GM18868 (cell line): ENCODE data around the gene BACH2.
"Not testable (repeated sequence)": the region's sequence is repeated elsewhere in the genome, so short reads cannot be mapped to it uniquely, and the experiment has no call there.

ENCODE experiments used
- ATAC-seq: cut with Tn5 transposase; IDR thresholded peaks from one replicate; pipeline ENCODE4 v1.9.1; 2021; ENCODE audit warnings: mild to moderate bottlenecking, moderate library complexity; ENCODE audit not compliant: unreplicated experiment

The BACH2 gene

DNA sequence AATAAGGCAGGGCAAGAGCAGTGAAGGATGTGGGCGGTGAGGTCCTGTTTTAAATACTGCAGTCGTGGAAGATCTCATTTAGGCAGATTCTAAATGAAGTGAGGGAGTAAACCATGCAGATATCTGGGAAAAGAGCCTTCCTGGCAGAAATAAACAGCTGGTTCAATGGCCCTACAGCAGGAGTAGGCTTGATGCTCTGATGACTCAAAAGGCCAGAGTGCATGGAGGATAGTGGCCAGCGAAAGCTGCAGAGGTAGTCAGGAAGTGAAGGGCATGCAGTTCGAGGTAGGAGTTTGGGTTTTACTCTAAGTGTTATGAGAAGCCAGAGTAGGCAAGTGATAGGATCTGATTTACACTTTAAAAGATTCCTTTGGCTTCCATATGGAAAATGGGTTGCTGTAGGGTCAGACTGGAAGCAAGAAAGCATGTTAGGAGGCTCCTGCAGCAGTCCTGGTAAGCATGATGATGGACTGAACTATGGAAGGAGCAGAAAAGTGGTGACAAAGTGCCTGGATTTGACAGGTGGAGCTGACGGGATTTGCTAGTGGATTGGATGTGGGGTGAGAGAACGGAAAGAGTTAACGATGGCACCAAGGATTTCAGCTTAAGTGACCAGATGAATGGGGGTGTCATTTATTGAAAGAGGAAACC lies 252.3 kb downstream of the BACH2 start:
- ATAC-seq = no peak

DNA sequence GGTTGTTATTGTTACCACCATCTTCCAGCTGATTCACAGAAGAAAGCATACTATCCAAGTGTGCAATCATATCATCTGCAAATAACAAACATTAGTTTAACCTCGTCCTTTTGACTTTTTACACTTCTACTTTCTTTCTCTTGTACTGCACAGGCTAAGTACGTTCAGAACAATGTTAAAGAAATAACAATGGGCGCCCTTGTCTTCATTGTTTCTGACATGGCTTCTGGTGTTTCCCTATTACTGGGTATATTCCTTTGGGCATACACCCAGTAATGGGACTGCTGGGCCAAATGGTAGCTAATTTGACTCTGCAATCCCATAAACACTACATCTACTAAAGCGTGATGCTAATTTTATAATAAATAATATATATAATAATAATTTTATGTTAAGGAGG lies 255.7 kb downstream of the BACH2 start:
- no peak for ATAC-seq

DNA sequence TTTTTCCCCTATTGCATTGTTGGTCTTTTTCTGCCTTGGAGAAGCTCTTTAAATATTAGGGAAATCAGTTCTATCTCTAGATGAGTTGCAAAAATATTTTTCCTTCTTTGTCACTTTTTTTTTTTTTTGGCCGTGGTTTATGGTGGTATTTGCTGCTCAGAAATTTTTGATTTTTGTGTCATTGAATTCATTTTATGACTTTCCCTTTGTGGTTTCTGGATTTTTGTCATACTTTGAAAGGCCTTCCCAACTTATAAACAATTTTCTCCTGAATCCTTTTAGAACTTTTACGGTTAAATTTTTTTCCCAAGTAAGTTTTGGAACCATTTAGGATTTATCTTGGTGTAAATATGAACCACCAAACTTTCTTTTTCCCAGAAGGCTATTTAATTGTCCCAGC lies 256.7 kb downstream of the BACH2 start:
- ATAC-seq = no peak

DNA sequence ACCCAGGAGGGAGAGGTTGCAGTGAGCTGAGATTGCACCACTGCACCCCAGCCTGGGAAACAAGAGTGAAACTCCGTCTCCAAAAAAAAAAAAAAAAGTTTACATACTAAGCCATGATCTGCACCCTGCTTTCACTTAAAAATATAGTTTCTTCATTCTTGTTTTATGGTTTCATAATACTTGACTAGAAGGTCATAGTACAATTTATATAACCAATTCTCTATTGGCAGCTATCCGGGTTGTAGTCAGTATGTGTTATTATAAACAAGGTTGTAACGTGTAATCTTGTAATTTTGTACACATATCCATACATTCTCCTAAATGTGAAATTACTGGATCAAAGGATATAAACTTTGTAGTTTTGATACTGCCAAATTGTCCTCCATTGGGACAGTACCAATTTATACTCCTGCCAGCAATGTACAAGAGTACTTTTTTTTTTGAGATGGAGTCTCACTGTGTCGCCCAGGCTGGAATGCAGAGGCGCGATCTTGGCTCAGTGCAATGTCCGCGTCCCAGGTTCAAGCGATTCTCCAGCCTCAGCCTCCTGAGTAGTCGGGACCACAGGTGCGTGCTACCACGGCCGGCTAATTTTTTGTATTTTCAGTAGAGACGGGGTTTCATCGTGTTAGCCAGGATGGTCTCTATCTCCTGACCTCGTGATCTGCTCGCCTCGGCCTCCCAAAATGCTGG lies 257.5 kb downstream of the BACH2 start:
- no peak for ATAC-seq

DNA sequence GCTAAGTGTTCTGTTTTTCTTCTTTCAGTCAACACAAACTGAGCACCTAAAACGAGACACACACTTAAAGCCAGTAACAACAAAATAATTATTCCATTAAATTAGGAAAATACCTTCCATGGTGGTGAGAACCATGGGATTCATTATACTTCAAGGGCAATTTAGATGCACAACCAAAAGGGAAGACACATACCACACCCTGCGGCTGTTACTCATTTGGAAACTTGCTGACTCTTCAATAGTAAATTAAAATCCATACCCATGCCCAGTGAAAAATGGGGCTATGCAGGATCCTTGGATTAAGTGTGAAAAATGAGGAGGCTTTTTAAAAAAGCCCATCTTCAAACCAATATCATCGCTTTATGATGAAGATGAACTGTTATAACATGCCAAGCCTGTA lies 259.7 kb downstream of the BACH2 start:
- ATAC-seq = no peak

DNA sequence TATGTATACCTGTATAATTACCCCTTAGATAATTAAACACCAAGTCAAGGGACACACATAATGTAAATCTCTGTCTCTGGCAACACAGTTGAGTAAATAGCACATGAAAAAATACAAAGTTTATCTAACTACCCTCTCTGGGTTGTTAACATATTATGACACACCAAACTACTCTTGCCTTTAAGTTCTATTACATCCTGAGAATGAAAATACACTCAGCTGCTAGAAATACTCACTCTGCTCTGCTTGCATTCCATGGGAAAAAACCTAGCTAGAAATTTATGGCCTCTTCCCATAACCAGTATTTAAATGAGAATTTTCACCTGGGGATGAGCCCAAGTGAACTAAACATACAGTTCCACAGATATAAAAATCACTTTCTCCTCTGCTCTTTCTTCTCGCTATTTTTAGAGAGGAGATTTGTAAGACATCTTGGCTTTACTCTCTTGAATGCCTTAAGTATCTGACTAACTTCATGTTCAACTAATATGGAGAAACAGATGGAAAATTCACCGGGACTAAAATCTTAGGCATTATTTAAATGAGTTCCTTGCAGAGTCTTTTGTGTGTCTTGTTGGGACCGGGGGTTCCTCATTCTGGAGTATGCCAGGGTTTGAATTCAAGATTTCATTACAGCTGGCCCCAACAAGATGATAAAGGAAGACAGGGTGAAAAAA lies 261.5 kb downstream of the BACH2 start:
- ATAC-seq = no peak

DNA sequence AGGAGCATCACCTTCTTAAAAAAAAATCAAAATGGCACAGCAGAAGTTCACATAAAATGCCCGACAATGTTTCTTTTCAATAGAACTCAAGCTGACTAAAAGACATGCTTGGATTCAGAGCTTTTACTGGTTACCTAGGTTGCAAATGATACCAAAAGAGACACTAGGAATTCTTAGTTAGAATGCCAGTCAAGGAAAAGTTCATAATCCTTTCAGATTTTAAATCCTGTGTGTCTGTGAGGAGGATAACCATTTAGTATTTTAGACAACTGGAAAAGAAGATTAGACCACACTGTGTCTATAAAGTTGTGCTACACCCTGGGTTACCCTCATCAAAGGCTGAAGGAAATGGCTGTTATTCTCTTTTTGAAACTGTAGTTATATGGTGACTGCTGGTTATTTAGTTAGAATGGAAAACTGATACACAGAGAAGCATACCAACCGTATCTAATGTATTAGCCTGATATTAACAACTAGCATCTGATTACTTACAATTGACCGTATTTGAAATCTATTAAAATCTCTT lies 262.8 kb downstream of the BACH2 start:
- ATAC-seq = no peak

DNA sequence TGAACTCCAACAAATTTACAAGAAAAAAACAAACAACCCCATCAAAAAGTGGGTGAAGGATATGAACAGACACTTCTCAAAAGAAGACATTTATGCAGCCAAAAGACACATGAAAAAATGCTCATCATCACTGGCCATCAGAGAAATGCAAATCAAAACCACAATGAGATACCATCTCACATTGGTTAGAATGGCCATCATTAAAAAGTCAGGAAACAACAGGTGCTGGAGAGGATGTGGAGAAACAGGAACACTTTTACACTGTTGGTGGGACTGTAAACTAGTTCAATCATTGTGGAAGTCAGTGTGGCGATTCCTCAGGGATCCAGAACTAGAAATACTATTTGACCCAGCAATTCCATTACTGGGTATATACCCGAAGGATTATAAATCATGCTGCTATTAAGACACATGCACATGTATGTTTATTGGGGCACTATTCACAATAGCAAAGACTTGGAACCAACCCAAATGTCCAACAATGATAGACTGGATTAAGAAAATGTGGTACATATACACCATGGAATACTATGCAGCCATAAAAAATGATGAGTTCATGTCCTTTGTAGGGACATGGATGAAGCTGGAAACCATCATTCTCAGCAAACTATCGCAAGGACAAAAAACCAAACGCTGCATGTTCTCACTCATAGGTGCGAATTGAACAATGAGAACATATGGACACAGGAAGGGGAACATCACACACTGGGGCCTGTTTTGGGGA lies 264.0 kb downstream of the BACH2 start:
- ATAC-seq = not testable (repeated sequence)

DNA sequence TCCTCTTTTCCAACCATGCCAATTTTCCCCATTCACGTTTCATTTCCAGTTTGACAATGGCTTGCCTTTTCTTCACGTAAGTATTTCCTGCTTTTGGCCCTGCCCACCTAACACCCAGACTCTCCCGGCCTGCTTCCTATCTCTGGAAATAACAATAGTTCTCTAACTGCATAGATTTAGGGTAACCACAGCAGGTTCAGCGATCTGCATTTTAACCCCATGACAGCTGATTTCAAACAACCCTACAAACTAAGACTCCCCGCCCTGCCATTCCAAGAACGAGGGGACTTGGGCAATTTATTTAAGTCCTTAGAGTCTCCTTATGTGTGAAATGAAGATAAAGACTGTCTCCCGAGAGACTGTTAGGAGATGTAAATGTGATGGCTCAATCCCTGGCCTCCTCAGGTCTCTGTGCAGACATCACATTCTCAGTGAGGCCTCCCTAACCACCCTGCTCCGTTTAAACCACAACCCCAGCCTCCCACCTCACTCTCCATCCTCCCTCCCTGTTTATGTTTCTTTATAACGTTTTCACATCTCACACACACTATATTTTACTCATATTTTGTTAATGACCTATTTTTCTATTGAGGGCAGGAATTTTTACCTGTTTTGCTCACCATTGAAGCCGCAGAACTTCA lies 267.5 kb downstream of the BACH2 start:
- no peak for ATAC-seq

DNA sequence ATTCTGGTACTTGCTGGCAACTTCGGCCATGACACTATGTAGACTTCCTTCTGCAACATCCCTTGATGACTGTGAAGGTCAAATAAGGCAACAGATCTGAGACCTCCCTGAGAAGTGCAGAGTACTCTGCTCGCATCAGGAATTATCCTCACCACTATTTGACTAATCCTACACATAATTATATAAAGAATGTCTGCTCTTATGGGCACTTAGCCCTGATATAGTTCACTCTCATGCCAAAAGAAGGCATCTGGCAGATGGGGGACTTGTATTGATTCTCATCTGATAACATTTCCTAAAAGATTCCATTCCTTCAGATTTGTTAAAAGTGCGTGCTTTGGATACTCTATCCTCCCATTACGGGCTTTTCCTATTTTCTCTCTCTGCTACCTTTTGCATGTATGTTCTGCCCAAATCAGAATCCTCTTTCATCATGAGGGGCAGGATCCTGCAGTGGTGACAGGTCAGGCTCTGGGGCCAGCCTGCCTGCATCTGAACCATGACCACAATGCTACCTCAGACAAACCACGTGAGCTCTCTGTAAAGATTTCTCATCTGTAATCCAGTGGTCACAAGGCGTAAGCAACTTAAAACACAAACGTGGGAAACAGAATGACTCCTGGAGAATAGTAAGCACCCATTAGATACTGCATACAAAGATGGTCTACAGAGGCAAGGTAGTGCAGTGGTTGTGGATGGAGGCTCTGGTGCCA lies 268.4 kb downstream of the BACH2 start:
- ATAC-seq = no peak

DNA sequence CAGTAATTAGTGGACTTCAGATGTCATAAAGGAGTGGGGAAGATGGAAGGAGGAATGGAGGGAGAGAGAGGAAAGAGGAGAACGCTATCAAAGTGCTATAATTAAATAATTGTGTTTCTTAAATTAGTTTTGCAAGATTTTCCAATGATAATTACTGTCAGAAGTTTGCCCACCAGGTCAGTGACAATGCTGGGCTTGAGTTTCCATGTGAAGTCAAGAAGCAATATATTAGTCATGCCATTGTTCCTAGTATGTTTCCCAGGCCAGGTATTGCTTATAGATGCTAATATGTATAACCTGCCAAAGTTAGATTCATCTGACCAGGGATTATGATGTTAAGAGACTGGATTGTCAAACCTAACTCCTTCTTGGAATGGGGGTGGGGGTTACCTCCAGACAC lies 270.4 kb downstream of the BACH2 start:
- no peak for ATAC-seq

DNA sequence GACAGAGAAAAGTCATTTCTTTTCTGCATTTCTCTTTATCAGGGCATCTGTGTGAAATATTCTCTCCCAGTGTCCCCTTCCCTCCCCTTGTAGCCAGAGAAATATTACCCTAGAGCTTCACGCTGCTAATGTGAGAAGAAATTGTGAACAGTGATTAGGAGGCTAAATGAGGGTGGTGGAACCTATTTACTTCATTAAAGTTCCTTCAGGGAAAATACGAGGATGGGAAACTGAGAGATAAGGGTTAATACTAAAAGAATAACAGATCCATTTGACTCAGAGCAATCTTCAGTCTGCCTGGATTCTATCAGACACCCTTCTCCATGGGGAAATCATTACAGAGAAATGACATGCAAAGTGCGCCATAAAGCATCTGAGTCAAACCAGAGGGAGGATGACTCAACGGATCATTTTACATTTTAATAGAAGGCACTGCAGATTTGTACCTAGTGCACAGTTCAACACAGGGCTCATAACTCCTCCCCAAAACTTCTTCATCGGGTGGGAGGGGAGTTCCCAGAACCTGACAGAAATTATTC lies 271.1 kb downstream of the BACH2 start:
- no peak for ATAC-seq

DNA sequence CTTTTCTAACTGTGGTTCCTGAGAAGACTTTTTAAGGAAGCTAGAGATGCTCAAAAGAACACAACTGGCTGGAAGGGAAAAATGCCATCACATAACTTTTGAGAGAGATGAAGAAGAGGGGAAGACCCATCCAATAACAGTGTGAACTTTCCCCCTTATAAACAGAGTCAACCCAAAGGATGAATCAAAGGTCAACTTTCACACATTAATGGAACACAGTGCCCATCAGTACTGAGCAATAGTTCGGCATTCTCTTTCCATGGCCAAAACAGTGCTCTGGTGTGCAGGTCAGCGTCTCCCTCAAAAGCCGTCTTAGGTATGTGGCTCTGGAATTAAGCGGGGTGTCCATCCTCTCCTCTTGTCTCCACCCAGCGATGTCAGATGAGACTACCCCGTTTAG lies 272.0 kb downstream of the BACH2 start:
- ATAC-seq = no peak

DNA sequence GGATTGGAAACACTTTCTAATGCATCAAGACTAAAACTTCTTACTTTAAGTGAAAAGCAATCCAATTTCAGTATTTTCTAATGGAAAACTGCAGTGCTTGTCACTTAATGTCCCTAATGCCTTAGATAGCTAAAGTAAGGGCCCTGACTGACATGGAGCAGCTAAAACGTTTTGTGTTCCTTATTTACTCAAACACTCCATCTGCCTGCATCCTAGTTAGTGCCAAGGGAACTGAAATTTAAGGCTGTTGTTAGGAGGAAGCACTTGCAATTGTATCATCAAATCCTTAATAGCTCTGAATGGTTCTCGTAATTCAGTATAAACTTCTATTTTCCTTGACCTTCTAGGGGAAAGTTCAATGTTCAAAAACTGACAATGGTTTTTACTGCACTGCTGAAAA lies 274.9 kb downstream of the BACH2 start:
- no peak for ATAC-seq

DNA sequence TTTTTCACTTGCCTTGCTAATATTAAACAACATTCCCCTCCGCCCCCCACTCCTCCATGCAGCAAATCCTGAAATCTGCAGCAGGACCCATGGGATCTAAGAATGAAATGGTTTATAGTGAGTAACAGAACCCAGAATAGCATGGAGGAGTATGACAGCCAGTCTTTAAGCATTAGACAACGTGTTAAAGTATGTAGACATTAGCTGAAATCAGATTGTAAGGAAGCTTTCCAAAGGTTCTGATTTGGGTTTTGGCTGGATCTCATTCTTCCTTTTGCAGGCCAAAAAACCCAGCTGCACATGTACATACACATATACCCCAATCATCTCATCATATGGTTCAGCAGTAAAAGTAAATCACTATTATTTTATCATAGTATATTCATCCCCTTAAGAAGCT lies 275.9 kb downstream of the BACH2 start:
- ATAC-seq = no peak

DNA sequence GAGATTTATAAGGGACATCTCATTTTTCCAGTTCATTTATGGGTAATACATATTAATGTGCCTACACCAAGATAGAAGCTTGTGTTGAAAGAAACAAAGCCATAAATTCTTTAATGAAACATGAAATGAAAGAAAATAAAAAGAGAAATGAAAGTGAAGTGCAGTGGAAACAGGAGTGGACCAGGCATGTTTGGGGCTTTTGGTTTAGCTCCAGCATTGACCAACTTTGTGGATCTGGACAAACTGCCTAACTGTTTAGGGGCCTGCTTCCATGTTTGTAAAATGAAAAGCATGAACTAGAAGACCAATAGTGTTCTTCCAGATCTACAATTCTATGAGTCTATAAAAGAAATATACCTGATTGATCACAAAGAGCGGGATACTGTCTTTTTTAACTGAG lies 277.4 kb downstream of the BACH2 start:
- ATAC-seq = no peak

DNA sequence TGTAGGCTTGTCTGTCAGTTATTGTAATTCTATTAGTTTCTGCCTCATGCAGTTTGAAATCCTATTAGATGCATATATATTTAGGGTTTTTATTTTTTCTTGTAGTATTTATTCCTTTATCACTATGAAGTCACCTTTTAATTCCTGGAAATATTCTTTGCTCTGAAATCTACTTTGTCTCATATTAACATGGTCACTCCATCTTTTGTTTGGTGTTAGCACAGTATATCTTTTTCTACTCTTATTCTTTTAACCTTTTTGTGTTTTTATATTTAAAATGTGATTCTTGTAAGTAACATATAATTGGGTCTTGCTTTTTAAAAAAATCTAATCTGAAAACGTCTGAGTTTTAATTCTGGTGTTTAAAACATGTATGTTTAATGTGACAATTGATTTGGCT lies 280.8 kb downstream of the BACH2 start:
- ATAC-seq = no peak

DNA sequence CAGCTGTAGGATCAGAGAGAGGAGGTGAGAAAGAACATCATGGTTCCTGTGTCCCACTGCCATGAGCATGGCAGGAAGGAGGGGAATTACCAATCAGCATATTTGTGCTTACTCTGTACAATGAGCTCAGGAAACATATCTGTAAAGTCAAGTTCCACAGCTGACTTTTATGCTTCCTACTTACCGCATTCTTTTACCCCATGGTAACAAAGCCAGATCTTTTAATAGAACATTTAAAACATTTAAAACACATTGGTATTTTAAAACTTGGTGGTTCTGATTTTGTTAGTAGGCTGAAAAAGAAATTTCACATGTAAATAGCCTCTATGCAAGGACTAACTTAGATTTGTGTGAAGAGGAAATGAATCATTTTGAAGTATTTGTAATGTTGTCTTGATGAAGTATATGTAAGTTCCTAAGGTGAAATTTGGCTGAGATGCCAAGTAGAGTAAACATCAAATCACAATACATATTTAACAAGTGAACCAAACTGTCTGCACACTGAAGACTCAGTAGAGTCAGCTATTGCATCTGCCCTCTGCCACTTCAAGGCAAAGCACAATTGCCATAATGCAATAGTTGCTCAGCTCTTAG lies 287.6 kb downstream of the BACH2 start:
- no peak for ATAC-seq

DNA sequence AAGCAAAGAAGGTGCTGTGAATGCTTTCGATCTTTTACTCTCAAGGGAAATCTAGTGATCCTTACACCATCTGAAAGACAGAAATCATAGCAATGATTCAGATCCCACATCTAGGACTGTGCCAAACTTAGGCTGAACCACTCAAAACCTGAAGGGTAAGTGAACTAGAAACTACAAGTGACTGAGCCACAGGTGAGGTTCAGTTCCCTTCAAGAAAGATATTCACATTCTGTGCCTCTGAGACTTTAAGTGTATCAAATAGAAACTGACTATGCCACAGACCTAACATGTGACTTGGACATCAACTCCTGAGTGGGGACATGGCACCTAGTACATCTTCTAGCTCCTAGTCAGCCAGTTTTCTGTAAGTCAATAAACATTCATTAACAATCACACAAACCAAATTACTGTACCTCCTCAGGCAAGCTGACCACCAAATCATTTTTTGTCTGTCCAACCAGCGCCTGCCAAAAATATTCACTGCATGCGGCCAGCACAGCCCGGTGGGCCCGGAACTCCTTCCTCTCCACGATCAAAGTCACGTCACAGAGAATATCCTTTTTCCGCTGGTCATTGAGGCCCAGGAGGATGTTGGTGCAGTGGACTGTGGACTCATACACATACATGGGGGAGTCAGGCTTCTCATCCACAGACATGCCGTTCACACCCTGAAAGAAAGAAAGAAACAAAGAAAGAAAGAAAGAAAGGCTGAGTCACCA lies 288.3 kb downstream of the BACH2 start:
- ATAC-seq = no peak
